CD14-positive monocyte (primary cell): ENCODE results near the gene KIR2DL4. TPM values are rescaled to one million over a fixed set of nuclear protein-coding genes. Genes with fewer than 3 reads are reported as not detected.
A peak's percentile ranks its signal among the peaks of the same experiment; 100 is the strongest.
"Not testable (repeated sequence)": the region's sequence is repeated elsewhere in the genome, so short reads cannot be mapped to it uniquely, and the experiment has no call there.

ENCODE experiments used
- DNase-seq, 3 donors: peaks; one replicate each; pipeline ENCODE4 v3.0.0-alpha.2; 2011 to 2022
- H2AFZ ChIP-seq: 2 replicates; pipeline ENCODE4 v1.6.0; 2012; ENCODE audit warnings: mild to moderate bottlenecking, low read depth, low read length, inconsistent platforms; ENCODE audit not compliant: insufficient read depth, poor library complexity, severe bottlenecking
- H3K27ac ChIP-seq, 2 donors: 1 replicate in 1 of 2; 2 replicates in 1 of 2; pipeline ENCODE4 v1.5.1; 2012 to 2013; ENCODE audit warnings: low read length in 2 of 2, control low read depth in 1 of 2, inconsistent platforms in 1 of 2, low read depth in 1 of 2, mild to moderate bottlenecking in 1 of 2
- H3K27me3 ChIP-seq, 2 donors: one replicate each; pipeline versions ENCODE4 v1.6.0 to v1.6.1; 2011 to 2013; ENCODE audit warnings: low read length in 2 of 2; ENCODE audit not compliant: control insufficient read depth in 2 of 2, insufficient read depth in 2 of 2
- H3K36me3 ChIP-seq, 2 donors: replicated peaks in 1 of 2; 1 replicate in 1 of 2; 2 replicates in 1 of 2; pipeline versions ENCODE4 v1.5.1 to v1.6.1; 2012 to 2013; ENCODE audit warnings: low read length in 2 of 2, control low read depth in 1 of 2, inconsistent platforms in 1 of 2, mild to moderate bottlenecking in 1 of 2; ENCODE audit not compliant: insufficient read depth in 2 of 2, control insufficient read depth in 1 of 2
- H3K4me1 ChIP-seq, 2 donors: 1 replicate in 1 of 2; 2 replicates in 1 of 2; pipeline versions ENCODE4 v1.5.1 to v1.6.1; 2012 to 2013; ENCODE audit warnings: low read length in 2 of 2, control low read depth in 1 of 2, inconsistent platforms in 1 of 2, mild to moderate bottlenecking in 1 of 2, moderate library complexity in 1 of 2; ENCODE audit not compliant: insufficient read depth in 2 of 2, control insufficient read depth in 1 of 2
- H3K4me2 ChIP-seq: replicated peaks from 2 replicates; pipeline ENCODE3; 2012; ENCODE audit warnings: low read length, moderate library complexity, mild to moderate bottlenecking; ENCODE audit not compliant: poor library complexity, severe bottlenecking; ENCODE audit errors: extremely low read depth
- H3K4me3 ChIP-seq, 3 experiments: fragments of 200-600 bp in 1 of 3; sonication (generic) in 1 of 3; replicated peaks in 1 of 3; 1 replicate in 2 of 3; 2 replicates in 1 of 3; pipeline ENCODE4 v1.5.1; 2011 to 2013; ENCODE audit warnings: low read length in 3 of 3, mild to moderate bottlenecking in 3 of 3, control low read depth in 2 of 3, low read depth in 2 of 3, inconsistent platforms in 1 of 3, moderate library complexity in 1 of 3
- H3K79me2 ChIP-seq: 2 replicates; pipeline ENCODE4 v1.6.0; 2012; ENCODE audit warnings: mild to moderate bottlenecking, control low read depth, inconsistent platforms, low read length, moderate library complexity; ENCODE audit not compliant: insufficient read depth
- H3K9ac ChIP-seq: 2 replicates; pipeline ENCODE4 v1.6.0; 2017; ENCODE audit warnings: low read length, mild to moderate bottlenecking; ENCODE audit not compliant: insufficient read depth, poor library complexity, severe bottlenecking
- H3K9me3 ChIP-seq, 2 donors: replicated peaks in 1 of 2; 1 replicate in 1 of 2; 2 replicates in 1 of 2; pipeline versions ENCODE4 v1.5.1 to v1.6.1; 2012 to 2013; ENCODE audit warnings: low read length in 2 of 2, control low read depth in 1 of 2; ENCODE audit not compliant: control insufficient read depth in 1 of 2, insufficient read depth in 1 of 2
- H4K20me1 ChIP-seq: 2 replicates; pipeline ENCODE4 v1.6.0; 2012; ENCODE audit warnings: mild to moderate bottlenecking, low read length, control low read depth, moderate library complexity; ENCODE audit not compliant: insufficient read depth
- H3K27ac Mint-ChIP-seq, 7 donors: one replicate each; pipeline ENCODE4 v1.8.0; 2020; ENCODE audit warnings: mild to moderate bottlenecking in 7 of 7, mixed read lengths in 7 of 7, moderate library complexity in 6 of 7, inconsistent platforms in 2 of 7
- H3K27me3 Mint-ChIP-seq, 3 donors: one replicate each; pipeline ENCODE4 v1.8.0; 2021 to 2022; ENCODE audit warnings: low read depth in 3 of 3, mild to moderate bottlenecking in 3 of 3, mixed read lengths in 3 of 3, moderate library complexity in 3 of 3, inconsistent platforms in 1 of 3
- H3K36me3 Mint-ChIP-seq, 2 donors: one replicate each; pipeline ENCODE4 v1.8.0; 2020; ENCODE audit warnings: mixed read lengths in 2 of 2, inconsistent platforms in 1 of 2, mild to moderate bottlenecking in 1 of 2
- H3K4me1 Mint-ChIP-seq: one replicate; pipeline ENCODE4 v1.8.0; 2020; ENCODE audit warnings: mild to moderate bottlenecking, mixed read lengths
- H3K4me3 Mint-ChIP-seq, 2 donors: one replicate each; pipeline ENCODE4 v1.8.0; 2020; ENCODE audit warnings: mild to moderate bottlenecking in 2 of 2, mixed read lengths in 2 of 2, moderate library complexity in 1 of 2
- H3K9me3 Mint-ChIP-seq, 7 donors: one replicate each; pipeline ENCODE4 v1.8.0; 2020 to 2022; ENCODE audit warnings: mixed read lengths in 7 of 7, mild to moderate bottlenecking in 6 of 7, moderate library complexity in 6 of 7, inconsistent platforms in 2 of 7
- WGBS: methylation state at CpG from one replicate; pipeline ENCODE4 v1.1.5; 2013; ENCODE audit warnings: missing lambda C conversion rate; ENCODE audit not compliant: insufficient coverage; 5-methylcytosine and 5-hydroxymethylcytosine counted together
- intact Hi-C, 2 donors: fragments of 100-400 bp; cut with micrococcal nuclease; formaldehyde crosslinking; loops; one replicate each; pipeline versions ENCODE4 v1.15.0 to v1.15.1; 2023
- polyA plus RNA-seq, 3 donors: library from polyadenylated mRNA; depleted of rRNA in 1 of 3; unstranded in 2 of 3; stranded (reverse) in 1 of 3; fragments of 300-500 nt in 2 of 3; fragments of >200 nt in 1 of 3; fragmentation: Illumina TruSeq in 2 of 3; gene quantifications; 1 replicate in 2 of 3; 2 replicates in 1 of 3; pipeline ENCODE4 v1.2.3, GENCODE V29; 2012 to 2021

Gene KIR2DL4
- polyA plus RNA-seq, 3 donors: 0.12 to 0.17 (median 0.14) TPM

GRCh38 chr19:54832496-54832895, 29.1 kb downstream of the KIR2DL4 start, which contains the start of gene KIR2DS4:
KIR2DS4 (plus strand) TSS chr19:54832676.
- Mint-ChIP-seq H3K4me1 (peaks cover 22% of the 10 kb centered on the region), H3K9me3 (peaks cover 7 to 15% (median 11%) of the 10 kb centered on the region in 7 donors), H3K27ac (peak within 1 kb of the TSS in 3 of 7 donors; percentile 9 to 25 (median 20))
- H3K9me3 ChIP-seq, H2AFZ ChIP-seq, H4K20me1 ChIP-seq, H3K27ac ChIP-seq, H3K27me3 ChIP-seq, H3K9ac ChIP-seq, H3K36me3 Mint-ChIP-seq, H3K36me3 ChIP-seq, H3K79me2 ChIP-seq, H3K4me3 Mint-ChIP-seq, H3K4me3 ChIP-seq, H3K4me2 ChIP-seq, DNase-seq, H3K27me3 Mint-ChIP-seq, intact Hi-C loops: not testable (repeated sequence)
- peaks cover 3 to 14% of the 10 kb centered on the region in 2 donors for H3K4me1 ChIP-seq
- 100% methylated on average over 3 of the region's 14 CpGs for WGBS

- H3K36me3 Mint-ChIP-seq, H2AFZ ChIP-seq, intact Hi-C loops, H3K79me2 ChIP-seq, H3K27ac ChIP-seq, H3K9me3 Mint-ChIP-seq, H3K4me3 ChIP-seq, H4K20me1 ChIP-seq, DNase-seq, H3K9me3 ChIP-seq, H3K27ac Mint-ChIP-seq, H3K27me3 ChIP-seq, H3K4me2 ChIP-seq, H3K4me3 Mint-ChIP-seq, H3K4me1 ChIP-seq, H3K27me3 Mint-ChIP-seq, H3K9ac ChIP-seq, H3K36me3 ChIP-seq: not testable (repeated sequence)
- H3K4me1 Mint-ChIP-seq: peaks cover 15% of the 10 kb centered on the region
- WGBS: no CpG with 5 or more reads among the region's 5 CpGs
These were observed 31.7 kb downstream of the KIR2DL4 start for GRCh38 chr19:54835126-54835525.

GRCh38 chr19:54837522-54837921, 34.1 kb downstream of the KIR2DL4 start:
- H3K27ac ChIP-seq: not testable (repeated sequence)

DNA sequence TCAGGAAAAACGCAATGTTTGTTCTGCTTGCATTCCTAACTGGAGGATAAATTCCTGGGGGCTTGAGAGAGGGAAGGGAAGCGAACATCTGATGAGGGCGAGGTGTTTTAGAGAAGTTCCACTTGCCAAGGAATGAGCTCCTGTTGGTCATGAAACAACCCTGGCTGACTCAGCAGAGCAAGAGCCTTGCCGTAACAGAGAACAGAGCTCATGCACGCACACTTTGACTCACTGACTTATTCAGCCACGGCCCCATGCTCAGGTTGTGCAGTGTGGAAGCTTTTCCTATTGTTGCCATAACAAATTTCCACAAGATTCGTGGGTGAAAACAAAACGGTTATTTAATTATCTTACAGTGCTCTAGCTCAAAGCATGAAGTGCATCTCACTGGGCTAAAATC, 39.8 kb downstream of the KIR2DL4 start:
- H3K4me2 ChIP-seq, H3K27me3 ChIP-seq, H4K20me1 ChIP-seq, H3K79me2 ChIP-seq, H2AFZ ChIP-seq, H3K9ac ChIP-seq, H3K4me3 ChIP-seq, H3K36me3 ChIP-seq, intact Hi-C loops, H3K9me3 ChIP-seq, H3K36me3 Mint-ChIP-seq: not testable (repeated sequence)
- H3K4me3 Mint-ChIP-seq: peak overlapping the region in 1 of 2 donors; percentile 42
- Histone ChIP-seq H3K4me1 (peaks cover 0 to 14% of the 10 kb centered on the region in 2 donors), H3K27ac (peak overlapping the region in 1 of 2 donors; percentile 33)
- peaks cover 2 to 13% (median 5%) of the 10 kb centered on the region in 7 donors for H3K9me3 Mint-ChIP-seq
- 35% methylated on average over 2 of the region's 8 CpGs for WGBS
- H3K27ac Mint-ChIP-seq: peak overlapping the region in 2 of 7 donors; percentile 58 to 82
- peaks cover 17% of the 10 kb centered on the region for H3K4me1 Mint-ChIP-seq
- peaks cover 12 to 27% (median 12%) of the 10 kb centered on the region in 3 donors for H3K27me3 Mint-ChIP-seq
- peak; percentile 37 to 79 (median 66) for DNase-seq

More at GRCh38 chr19:54837522-54837921, 34.1 kb downstream of the KIR2DL4 start:
- H3K4me1 ChIP-seq, H3K27me3 ChIP-seq, H3K9ac ChIP-seq, H2AFZ ChIP-seq, H4K20me1 ChIP-seq, H3K9me3 ChIP-seq, H3K36me3 Mint-ChIP-seq, H3K4me2 ChIP-seq, H3K9me3 Mint-ChIP-seq, H3K36me3 ChIP-seq, H3K4me3 Mint-ChIP-seq, H3K79me2 ChIP-seq, H3K4me3 ChIP-seq, intact Hi-C loops: not testable (repeated sequence)
- Mint-ChIP-seq H3K27ac (peak overlapping the region in 6 of 7 donors; percentile 3 to 89 (median 34)), H3K27me3 (peaks cover 5 to 13% (median 12%) of the 10 kb centered on the region in 3 donors), H3K4me1 (peaks cover 11% of the 10 kb centered on the region)
- WGBS: no CpG with 5 or more reads among the region's 2 CpGs
- DNase-seq: peak; percentile 74 to 91 (median 83)
